Hepatocyte (in vitro differentiated cells): ENCODE measurements around the gene COQ6. TPM values are rescaled to one million over a fixed set of nuclear protein-coding genes. Genes with fewer than 3 reads are reported as not detected.

Source experiments
- DNase-seq: peaks from one replicate; pipeline ENCODE4 v3.0.0-alpha.2; 2016; ENCODE audit warnings: low spot score
- H2AFZ ChIP-seq: fragments of 200-600 bp; sonication (generic); 2 replicates; pipeline ENCODE4 v1.6.0; 2016; ENCODE audit warnings: antibody characterized with exemption, mild to moderate bottlenecking
- H3K27ac ChIP-seq: fragments of 200-600 bp; sonication (generic); 2 replicates; pipeline ENCODE4 v1.5.1; 2016; ENCODE audit warnings: mild to moderate bottlenecking
- H3K27me3 ChIP-seq: fragments of 200-600 bp; sonication (generic); 2 replicates; pipeline ENCODE4 v1.6.1; 2016
- H3K36me3 ChIP-seq: fragments of 200-600 bp; sonication (generic); replicated peaks from 2 replicates; pipeline ENCODE4 v1.5.1; 2016; ENCODE audit warnings: low read depth; ENCODE audit not compliant: insufficient read depth
- H3K4me1 ChIP-seq: fragments of 200-600 bp; sonication (generic); 2 replicates; pipeline ENCODE4 v1.5.1; 2016; ENCODE audit warnings: mild to moderate bottlenecking, moderate library complexity; ENCODE audit not compliant: insufficient read depth
- H3K4me2 ChIP-seq: fragments of 200-600 bp; sonication (generic); 2 replicates; pipeline ENCODE4 v1.6.0; 2016
- H3K4me3 ChIP-seq: fragments of 200-600 bp; sonication (generic); 2 replicates; pipeline ENCODE4 v1.5.1; 2016; ENCODE audit warnings: mild to moderate bottlenecking
- H3K79me2 ChIP-seq: fragments of 200-600 bp; sonication (generic); 2 replicates; pipeline ENCODE4 v1.6.0; 2017; ENCODE audit warnings: mild to moderate bottlenecking
- H3K9me2 ChIP-seq: fragments of 200-600 bp; sonication (generic); replicated peaks from 2 replicates; pipeline ENCODE4 v1.6.0; 2017; ENCODE audit warnings: mild to moderate bottlenecking; ENCODE audit not compliant: insufficient read depth
- H3K9me3 ChIP-seq: fragments of 200-600 bp; sonication (generic); 2 replicates; pipeline ENCODE4 v1.5.1; 2016; ENCODE audit warnings: low read depth, mild to moderate bottlenecking
- H4K20me1 ChIP-seq: fragments of 200-600 bp; sonication (generic); 2 replicates; pipeline ENCODE4 v1.6.0; 2016; ENCODE audit warnings: mild to moderate bottlenecking; ENCODE audit not compliant: insufficient read depth, poor library complexity, severe bottlenecking
- EZH2 ChIP-seq: fragments of 200-600 bp; sonication (generic); IDR thresholded peaks from 2 replicates; pipeline ENCODE4 v1.6.1; 2016; ENCODE audit warnings: antibody characterized with exemption, mild to moderate bottlenecking, borderline replicate concordance
- EZH2phosphoT487 ChIP-seq: fragments of 200-600 bp; sonication (generic); IDR thresholded peaks from one replicate; pipeline ENCODE4 v1.6.1; 2018; ENCODE audit warnings: antibody characterized with exemption, mild to moderate bottlenecking, low read depth, moderate library complexity; ENCODE audit not compliant: unreplicated experiment, severe bottlenecking
- WGBS: methylation state at CpG from one replicate; pipeline ENCODE4 v1.1.6; 2016; ENCODE audit warnings: low lambda C conversion rate; ENCODE audit errors: missing lambda C conversion rate; 5-methylcytosine and 5-hydroxymethylcytosine counted together
- polyA plus RNA-seq: library from polyadenylated mRNA; unstranded; fragments of >200 nt; fragmentation: Nextera tagmentation; extraction: Ambion mirVana; gene quantifications from 2 replicates; pipeline ENCODE4 v1.2.1, GENCODE V29; 2016
- total RNA-seq: library from RNA; depleted of rRNA; stranded (reverse); fragments of >200 nt; gene quantifications from 2 replicates; pipeline ENCODE4 v1.2.3, GENCODE V29; 2014
- TF ChIP-seq, protein P1 (sequence below): fragments of 200-600 bp; sonication (generic); IDR thresholded peaks from 2 replicates; pipeline ENCODE4 v1.5.1; 2016; ENCODE audit warnings: antibody characterized with exemption, mild to moderate bottlenecking; ENCODE audit not compliant: poor library complexity

COQ6 gene
- total and polyA plus RNA-seq, 2 experiments from 2014 or later: 18.7 to 24.7 TPM

GRCh38 chr14:73955674-73956073, 5.6 kb downstream of the COQ6 start:
- no peaks in the 10 kb centered on the region for H3K36me3 ChIP-seq
- H3K4me1 ChIP-seq: peaks cover 6% of the 10 kb centered on the region
- H3K27me3 ChIP-seq: no peaks in the 10 kb centered on the region
- TF ChIP-seq EZH2 (no peak), EZH2phosphoT487 (no peak)
- H3K9me2 ChIP-seq: no peaks in the 10 kb centered on the region
- H4K20me1 ChIP-seq: no peaks in the 10 kb centered on the region
- H3K9me3 ChIP-seq: no peaks in the 10 kb centered on the region
- no peak overlapping the region for H2AFZ ChIP-seq
- DNase-seq: no peak
- no peak overlapping the region for H3K27ac ChIP-seq
- H3K4me3 ChIP-seq: no peak overlapping the region
- peaks cover 10% of the 10 kb centered on the region for H3K79me2 ChIP-seq
- H3K4me2 ChIP-seq: no peak overlapping the region
- 99% methylated on average over 5 of the region's 5 CpGs for WGBS

DNA sequence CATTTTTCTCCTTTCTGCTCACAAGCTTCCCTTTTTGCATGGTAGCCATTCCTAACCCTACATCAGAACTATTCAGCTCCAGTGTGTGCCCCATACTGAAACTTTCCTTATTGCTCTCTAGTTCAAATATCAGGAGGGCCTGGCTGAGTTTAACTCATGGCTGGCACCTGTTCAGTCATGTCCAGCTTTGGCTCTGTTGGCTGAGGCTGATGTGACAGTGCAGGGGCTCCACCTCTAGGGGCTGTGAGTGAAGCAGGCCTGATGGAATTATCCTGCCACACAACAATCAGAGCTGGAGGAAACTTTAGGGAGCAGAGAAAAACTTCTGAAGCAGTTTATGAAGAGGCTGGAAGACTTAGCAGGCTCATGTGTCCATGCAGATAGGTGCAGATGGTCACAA, 8.5 kb downstream of the COQ6 start:
- no peak for TF ChIP-seq EZH2
- DNase-seq: no peak
- no peak overlapping the region for H3K27ac ChIP-seq
- no peaks in the 10 kb centered on the region for H3K27me3 ChIP-seq
- no peaks in the 10 kb centered on the region for H3K79me2 ChIP-seq
- no peaks in the 10 kb centered on the region for H3K36me3 ChIP-seq
- no peak overlapping the region for H2AFZ ChIP-seq
- no peak overlapping the region for H3K4me2 ChIP-seq
- H3K4me3 ChIP-seq: no peak overlapping the region
- H3K4me1 ChIP-seq: no peaks in the 10 kb centered on the region
- no peaks in the 10 kb centered on the region for H3K9me3 ChIP-seq
- no peaks in the 10 kb centered on the region for H4K20me1 ChIP-seq
- no peaks in the 10 kb centered on the region for H3K9me2 ChIP-seq

- TF ChIP-seq, protein P1, sequence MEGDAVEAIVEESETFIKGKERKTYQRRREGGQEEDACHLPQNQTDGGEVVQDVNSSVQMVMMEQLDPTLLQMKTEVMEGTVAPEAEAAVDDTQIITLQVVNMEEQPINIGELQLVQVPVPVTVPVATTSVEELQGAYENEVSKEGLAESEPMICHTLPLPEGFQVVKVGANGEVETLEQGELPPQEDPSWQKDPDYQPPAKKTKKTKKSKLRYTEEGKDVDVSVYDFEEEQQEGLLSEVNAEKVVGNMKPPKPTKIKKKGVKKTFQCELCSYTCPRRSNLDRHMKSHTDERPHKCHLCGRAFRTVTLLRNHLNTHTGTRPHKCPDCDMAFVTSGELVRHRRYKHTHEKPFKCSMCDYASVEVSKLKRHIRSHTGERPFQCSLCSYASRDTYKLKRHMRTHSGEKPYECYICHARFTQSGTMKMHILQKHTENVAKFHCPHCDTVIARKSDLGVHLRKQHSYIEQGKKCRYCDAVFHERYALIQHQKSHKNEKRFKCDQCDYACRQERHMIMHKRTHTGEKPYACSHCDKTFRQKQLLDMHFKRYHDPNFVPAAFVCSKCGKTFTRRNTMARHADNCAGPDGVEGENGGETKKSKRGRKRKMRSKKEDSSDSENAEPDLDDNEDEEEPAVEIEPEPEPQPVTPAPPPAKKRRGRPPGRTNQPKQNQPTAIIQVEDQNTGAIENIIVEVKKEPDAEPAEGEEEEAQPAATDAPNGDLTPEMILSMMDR: no peak
- no peak for TF ChIP-seq EZH2phosphoT487
- TF ChIP-seq EZH2: no peak
- no peak for DNase-seq
- Histone ChIP-seq H3K4me1 (no peaks in the 10 kb centered on the region), H3K27ac (no peak overlapping the region), H4K20me1 (no peaks in the 10 kb centered on the region), H3K79me2 (no peaks in the 10 kb centered on the region), H3K4me3 (no peak overlapping the region), H3K9me3 (no peaks in the 10 kb centered on the region), H3K9me2 (no peaks in the 10 kb centered on the region), H2AFZ (no peak overlapping the region), H3K36me3 (no peaks in the 10 kb centered on the region), H3K27me3 (no peaks in the 10 kb centered on the region), H3K4me2 (no peak overlapping the region)
- WGBS: 96% methylated on average over 12 of the region's 12 CpGs
Measured at GRCh38 chr14:73961192-73961591, 11.1 kb downstream of the COQ6 start.

DNA sequence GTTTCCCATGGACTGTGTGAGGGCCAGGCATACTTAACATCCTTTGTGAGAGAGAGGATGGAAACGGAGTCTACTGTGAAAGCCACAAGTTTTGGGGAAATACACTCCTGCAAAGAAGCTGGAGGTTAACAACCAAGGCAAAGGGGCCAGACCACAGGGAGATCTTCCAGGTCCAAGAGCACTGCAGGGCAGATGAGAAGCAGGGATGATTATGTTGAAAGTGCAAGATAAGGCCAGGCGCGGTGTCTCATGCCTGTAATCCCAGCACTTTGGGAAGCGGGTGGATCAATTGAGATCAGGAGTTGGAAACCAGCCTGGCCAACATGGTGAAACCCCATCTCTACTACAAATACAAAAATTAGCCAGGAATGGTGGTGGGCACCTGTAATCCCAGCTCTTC, 15.1 kb downstream of the COQ6 start:
- TF ChIP-seq EZH2 (no peak), EZH2phosphoT487 (no peak)
- TF ChIP-seq, protein P1: no peak
- H3K4me3 ChIP-seq: no peak overlapping the region
- 66% methylated on average over 4 of the region's 4 CpGs for WGBS

More for the DNA sequence above, 15.1 kb downstream of the COQ6 start:
- Histone ChIP-seq H3K27ac (no peak overlapping the region), H3K4me2 (no peak overlapping the region), H4K20me1 (no peaks in the 10 kb centered on the region), H3K36me3 (no peaks in the 10 kb centered on the region), H3K9me2 (no peaks in the 10 kb centered on the region), H3K4me1 (no peaks in the 10 kb centered on the region), H3K9me3 (no peaks in the 10 kb centered on the region), H3K79me2 (no peaks in the 10 kb centered on the region), H2AFZ (no peak overlapping the region), H3K27me3 (no peaks in the 10 kb centered on the region)
- no peak for DNase-seq
